Memory B cell (primary cell): ENCODE measurements around the gene KIF26B.

Experiments
- ATAC-seq: fragments of 150-1000 bp; cut with Tn5 transposase; 2 replicates; pipeline ENCODE4 v1.10.0; 2021; ENCODE audit warnings: low read depth, mild to moderate bottlenecking, moderate library complexity
- DNase-seq, 2 donors: peaks; one replicate each; pipeline ENCODE4 v3.0.0; 2022; ENCODE audit warnings: low spot score in 2 of 2
- H3K27ac Mint-ChIP-seq: one replicate; pipeline ENCODE4 v1.8.0; 2022; ENCODE audit warnings: mild to moderate bottlenecking, moderate library complexity, mixed read lengths
- H3K27me3 Mint-ChIP-seq: one replicate; pipeline ENCODE4 v1.8.0; 2022; ENCODE audit warnings: mixed read lengths
- H3K36me3 Mint-ChIP-seq: one replicate; pipeline ENCODE4 v1.8.0; 2022; ENCODE audit warnings: mild to moderate bottlenecking, mixed read lengths
- H3K4me1 Mint-ChIP-seq: one replicate; pipeline ENCODE4 v1.8.0; 2022; ENCODE audit warnings: mixed read lengths
- H3K4me3 Mint-ChIP-seq: one replicate; pipeline ENCODE4 v1.8.0; 2022; ENCODE audit warnings: mild to moderate bottlenecking, moderate library complexity, mixed read lengths
- H3K9me3 Mint-ChIP-seq: one replicate; pipeline ENCODE4 v1.8.0; 2022; ENCODE audit warnings: mixed read lengths

Gene KIF26B

GRCh38 chr1:245198748-245199516 lies 44.1 kb downstream of the KIF26B start:
- Mint-ChIP-seq H3K27me3 (peaks cover 18% of the 10 kb centered on the region), H3K4me1 (peaks cover 5% of the 10 kb centered on the region), H3K36me3 (no peaks in the 10 kb centered on the region), H3K27ac (no peak overlapping the region), H3K4me3 (no peak overlapping the region), H3K9me3 (no peaks in the 10 kb centered on the region)
- ATAC-seq (no peak), DNase-seq (no peak)

GRCh38 chr1:245200146-245200545 lies 45.4 kb downstream of the KIF26B start:
- H3K4me1 Mint-ChIP-seq = peaks cover 5% of the 10 kb centered on the region
- H3K4me3 Mint-ChIP-seq = no peak overlapping the region
- H3K36me3 Mint-ChIP-seq = no peaks in the 10 kb centered on the region
- no peak for DNase-seq
- peaks cover 20% of the 10 kb centered on the region for H3K27me3 Mint-ChIP-seq
- ATAC-seq = no peak
- H3K27ac Mint-ChIP-seq = no peak overlapping the region
- no peaks in the 10 kb centered on the region for H3K9me3 Mint-ChIP-seq

- no peaks in the 10 kb centered on the region for H3K9me3 Mint-ChIP-seq
- no peak for DNase-seq
- H3K4me3 Mint-ChIP-seq = no peak overlapping the region
These were observed 46.4 kb downstream of the KIF26B start for GRCh38 chr1:245201201-245201600.

GRCh38 chr1:245201827-245202226 lies 47.0 kb downstream of the KIF26B start:
- Mint-ChIP-seq H3K27ac (no peak overlapping the region), H3K4me1 (peaks cover 5% of the 10 kb centered on the region), H3K27me3 (peaks cover 20% of the 10 kb centered on the region), H3K4me3 (no peak overlapping the region), H3K9me3 (peaks cover 4% of the 10 kb centered on the region), H3K36me3 (no peaks in the 10 kb centered on the region)
- DNase-seq (no peak), ATAC-seq (no peak)

More at GRCh38 chr1:245201201-245201600, 46.4 kb downstream of the KIF26B start:
- no peak overlapping the region for H3K27ac Mint-ChIP-seq
- no peaks in the 10 kb centered on the region for H3K36me3 Mint-ChIP-seq
- no peak for ATAC-seq
- peaks cover 20% of the 10 kb centered on the region for H3K27me3 Mint-ChIP-seq
- H3K4me1 Mint-ChIP-seq = peaks cover 5% of the 10 kb centered on the region

GRCh38 chr1:245205396-245205795 lies 50.6 kb downstream of the KIF26B start:
- ATAC-seq = no peak
- H3K36me3 Mint-ChIP-seq = no peaks in the 10 kb centered on the region
- no peak overlapping the region for H3K4me3 Mint-ChIP-seq
- peaks cover 6% of the 10 kb centered on the region for H3K27me3 Mint-ChIP-seq
- DNase-seq = no peak
- peaks cover 8% of the 10 kb centered on the region for H3K9me3 Mint-ChIP-seq
- H3K27ac Mint-ChIP-seq = no peak overlapping the region
- no peaks in the 10 kb centered on the region for H3K4me1 Mint-ChIP-seq

- DNase-seq (no peak), ATAC-seq (no peak)
- no peaks in the 10 kb centered on the region for H3K4me1 Mint-ChIP-seq
- peaks cover 8% of the 10 kb centered on the region for H3K9me3 Mint-ChIP-seq
- H3K36me3 Mint-ChIP-seq = no peaks in the 10 kb centered on the region
- H3K27ac Mint-ChIP-seq = no peak overlapping the region
- no peak overlapping the region for H3K4me3 Mint-ChIP-seq
- H3K27me3 Mint-ChIP-seq = peaks cover 6% of the 10 kb centered on the region
These were observed 51.1 kb downstream of the KIF26B start for GRCh38 chr1:245205864-245206263.

- DNase-seq = no peak
- H3K4me1 Mint-ChIP-seq = no peaks in the 10 kb centered on the region
- H3K27me3 Mint-ChIP-seq = peaks cover 5% of the 10 kb centered on the region
- H3K9me3 Mint-ChIP-seq = peaks cover 8% of the 10 kb centered on the region
- H3K36me3 Mint-ChIP-seq = no peaks in the 10 kb centered on the region
- H3K27ac Mint-ChIP-seq = no peak overlapping the region
- no peak overlapping the region for H3K4me3 Mint-ChIP-seq
- no peak for ATAC-seq
These were observed 52.4 kb downstream of the KIF26B start for GRCh38 chr1:245207056-245207638.

- Mint-ChIP-seq H3K27ac (no peak overlapping the region), H3K27me3 (peaks cover 5% of the 10 kb centered on the region), H3K4me1 (no peaks in the 10 kb centered on the region), H3K36me3 (no peaks in the 10 kb centered on the region), H3K9me3 (peaks cover 8% of the 10 kb centered on the region), H3K4me3 (no peak overlapping the region)
- ATAC-seq = no peak
- DNase-seq = no peak
These were observed 53.0 kb downstream of the KIF26B start for GRCh38 chr1:245207801-245208200.

- H3K9me3 Mint-ChIP-seq = peaks cover 8% of the 10 kb centered on the region
- H3K27ac Mint-ChIP-seq = no peak overlapping the region
- DNase-seq (no peak), ATAC-seq (no peak)
- peaks cover 6% of the 10 kb centered on the region for H3K27me3 Mint-ChIP-seq
- H3K36me3 Mint-ChIP-seq = no peaks in the 10 kb centered on the region
- no peaks in the 10 kb centered on the region for H3K4me1 Mint-ChIP-seq
- H3K4me3 Mint-ChIP-seq = no peak overlapping the region
These were observed 55.1 kb downstream of the KIF26B start for GRCh38 chr1:245209658-245210435.

- H3K9me3 Mint-ChIP-seq = peaks cover 8% of the 10 kb centered on the region
- DNase-seq (no peak), ATAC-seq (no peak)
- no peaks in the 10 kb centered on the region for H3K36me3 Mint-ChIP-seq
- no peaks in the 10 kb centered on the region for H3K4me1 Mint-ChIP-seq
- no peak overlapping the region for H3K4me3 Mint-ChIP-seq
- peaks cover 4% of the 10 kb centered on the region for H3K27me3 Mint-ChIP-seq
- H3K27ac Mint-ChIP-seq = no peak overlapping the region
These were observed 56.4 kb downstream of the KIF26B start for GRCh38 chr1:245211035-245211749.

- Mint-ChIP-seq H3K36me3 (no peaks in the 10 kb centered on the region), H3K4me1 (no peaks in the 10 kb centered on the region), H3K4me3 (no peak overlapping the region), H3K9me3 (peaks cover 5% of the 10 kb centered on the region), H3K27me3 (peaks cover 4% of the 10 kb centered on the region), H3K27ac (no peak overlapping the region)
- DNase-seq (no peak), ATAC-seq (no peak)
These were observed 57.0 kb downstream of the KIF26B start for GRCh38 chr1:245211761-245212160.

- ATAC-seq (no peak), DNase-seq (no peak)
- H3K27me3 Mint-ChIP-seq = peaks cover 4% of the 10 kb centered on the region
- no peak overlapping the region for H3K4me3 Mint-ChIP-seq
- H3K27ac Mint-ChIP-seq = no peak overlapping the region
- H3K4me1 Mint-ChIP-seq = no peaks in the 10 kb centered on the region
- H3K9me3 Mint-ChIP-seq = no peaks in the 10 kb centered on the region
- no peaks in the 10 kb centered on the region for H3K36me3 Mint-ChIP-seq
These were observed 57.5 kb downstream of the KIF26B start for GRCh38 chr1:245212221-245212710.

GRCh38 chr1:245213066-245213831 lies 58.5 kb downstream of the KIF26B start:
- no peak overlapping the region for H3K4me3 Mint-ChIP-seq
- no peak for DNase-seq
- no peaks in the 10 kb centered on the region for H3K36me3 Mint-ChIP-seq
- peaks cover 4% of the 10 kb centered on the region for H3K27me3 Mint-ChIP-seq
- ATAC-seq = no peak
- H3K9me3 Mint-ChIP-seq = no peaks in the 10 kb centered on the region
- no peaks in the 10 kb centered on the region for H3K4me1 Mint-ChIP-seq
- H3K27ac Mint-ChIP-seq = no peak overlapping the region
